CD4-positive, CD25-positive, alpha-beta regulatory T cell (primary cell): Measurements from ENCODE around the gene DMRTC1B. TPM values are rescaled to one million over a fixed set of nuclear protein-coding genes. Genes with fewer than 3 reads are reported as not detected.
"Not testable (repeated sequence)": the region's sequence is repeated elsewhere in the genome, so short reads cannot be mapped to it uniquely, and the experiment has no call there.

Experiments used
- ATAC-seq, 2 donors: fragments of 150-1000 bp; cut with Tn5 transposase; one replicate each; pipeline ENCODE4 v1.10.0; 2021; ENCODE audit warnings: low read depth in 2 of 2, moderate number of reproducible peaks in 2 of 2, moderate library complexity in 1 of 2
- DNase-seq, 3 donors: peaks; one replicate each; pipeline versions ENCODE4 v3.0.0 to v3.0.0-alpha.2; 2012 to 2022; ENCODE audit warnings: mixed read lengths in 1 of 3
- H3K27ac ChIP-seq: one replicate; pipeline ENCODE4 v1.7.0; 2013; ENCODE audit warnings: mild to moderate bottlenecking, low read length; ENCODE audit not compliant: insufficient read depth, poor library complexity, severe bottlenecking
- H3K27me3 ChIP-seq: one replicate; pipeline ENCODE4 v1.7.0; 2013; ENCODE audit warnings: low read length; ENCODE audit not compliant: control insufficient read depth, insufficient read depth
- H3K36me3 ChIP-seq: one replicate; pipeline ENCODE4 v1.7.0; 2013; ENCODE audit warnings: mild to moderate bottlenecking, low read length, moderate library complexity; ENCODE audit not compliant: control insufficient read depth, insufficient read depth
- H3K4me1 ChIP-seq: 2 replicates; pipeline ENCODE4 v1.7.0; 2013; ENCODE audit warnings: mild to moderate bottlenecking, low read length; ENCODE audit not compliant: insufficient read depth, control insufficient read depth, poor library complexity, severe bottlenecking
- H3K4me3 ChIP-seq: one replicate; pipeline ENCODE4 v1.7.0; 2013; ENCODE audit warnings: low read depth, mild to moderate bottlenecking, low read length, moderate library complexity
- H3K9me3 ChIP-seq, 2 experiments: 1 replicate in 1 of 2; 2 replicates in 1 of 2; pipeline ENCODE4 v1.7.0; 2013; ENCODE audit warnings: low read length in 2 of 2, mild to moderate bottlenecking in 1 of 2, moderate library complexity in 1 of 2; ENCODE audit not compliant: control insufficient read depth in 2 of 2
- H3K27ac Mint-ChIP-seq, 3 donors: one replicate each; pipeline ENCODE4 v1.8.0; 2020 to 2022; ENCODE audit warnings: mild to moderate bottlenecking in 3 of 3, mixed read lengths in 3 of 3, moderate library complexity in 2 of 3
- H3K27me3 Mint-ChIP-seq: one replicate; pipeline ENCODE4 v1.8.0; 2022; ENCODE audit warnings: mild to moderate bottlenecking, mixed read lengths
- H3K36me3 Mint-ChIP-seq: one replicate; pipeline ENCODE4 v1.8.0; 2020; ENCODE audit warnings: mixed read lengths
- H3K4me1 Mint-ChIP-seq, 4 donors: one replicate each; pipeline ENCODE4 v1.8.0; 2020 to 2022; ENCODE audit warnings: mixed read lengths in 4 of 4, mild to moderate bottlenecking in 1 of 4
- H3K4me3 Mint-ChIP-seq, 4 donors: one replicate each; pipeline ENCODE4 v1.8.0; 2020 to 2022; ENCODE audit warnings: mild to moderate bottlenecking in 4 of 4, mixed read lengths in 4 of 4, moderate library complexity in 3 of 4
- H3K9me3 Mint-ChIP-seq, 7 donors: one replicate each; pipeline ENCODE4 v1.8.0; 2020 to 2022; ENCODE audit warnings: mixed read lengths in 7 of 7, mild to moderate bottlenecking in 3 of 7, moderate library complexity in 2 of 7
- polyA plus RNA-seq, 4 donors: library from polyadenylated mRNA; unstranded; fragments of 300-500 nt; fragmentation: Illumina TruSeq; gene quantifications; one replicate each; pipeline ENCODE4 v1.2.3, GENCODE V29; 2021
- total RNA-seq: library from RNA; stranded (reverse); gene quantifications from one replicate; pipeline ENCODE4 v1.2.3, GENCODE V29; 2022

DMRTC1B gene, protein sequence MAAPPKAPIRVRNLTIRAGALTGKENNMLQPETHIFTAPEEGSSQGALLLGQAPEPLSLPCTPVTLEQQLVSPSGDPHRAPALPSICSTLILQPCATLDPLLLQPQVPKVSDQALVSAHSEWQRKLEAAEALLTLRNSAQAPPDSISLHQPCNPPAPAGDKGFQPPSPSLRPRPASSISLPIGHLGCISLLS
- total RNA-seq (1.3 TPM), polyA plus RNA-seq (1 to 10 TPM in 1 of 4 donors, under 1 TPM in 3; 0.31 to 1.7 (median 0.47) TPM)

DNA sequence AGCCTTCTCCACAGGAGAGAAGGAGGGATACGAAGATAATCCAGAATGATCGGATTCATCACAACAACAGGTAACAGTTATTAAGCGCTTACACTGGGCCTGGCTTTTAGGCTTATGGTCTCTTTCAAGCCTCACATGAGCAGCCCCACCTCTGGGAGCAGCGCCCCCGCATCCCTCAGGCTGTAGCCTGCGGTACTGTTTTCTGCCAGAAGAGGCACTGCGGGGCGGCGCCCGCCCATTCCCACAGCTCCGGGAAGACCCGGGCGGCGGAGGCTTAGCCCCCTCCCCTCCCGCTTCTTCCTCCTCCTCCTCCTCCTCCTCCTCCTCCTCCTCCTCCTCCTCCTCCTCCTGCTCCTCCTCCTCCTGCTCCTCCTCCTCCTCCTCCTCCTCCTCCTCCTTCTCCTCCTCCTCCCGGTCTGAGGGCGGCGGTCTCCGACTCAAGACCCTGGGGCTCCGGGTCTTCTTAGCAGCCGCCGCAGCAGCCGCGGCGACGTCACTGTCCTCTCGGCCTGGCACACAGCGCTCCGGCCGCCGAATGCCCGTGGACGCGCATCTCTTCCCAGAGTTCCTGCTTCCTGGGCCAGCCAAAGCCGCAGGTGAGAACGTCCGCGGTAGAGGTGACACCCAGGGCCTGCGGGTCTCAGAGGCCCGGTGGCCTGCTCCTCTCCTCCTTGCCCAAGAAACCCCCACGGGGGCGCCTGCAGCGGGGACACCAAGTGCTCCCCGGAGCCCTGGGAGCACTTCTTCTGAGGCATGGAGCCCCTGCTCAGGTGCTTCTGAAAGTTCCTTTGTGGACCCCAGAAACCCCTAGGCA lies at the start of gene DMRTC1B:
Gene DMRTC1B, plus strand, starts transcription at position 238 of the 814 bp plus-strand sequence. CDS start 68,246 bp downstream, outside the sequence.
- H3K27me3 Mint-ChIP-seq, H3K9me3 Mint-ChIP-seq, H3K27ac Mint-ChIP-seq: not testable (repeated sequence)

DNA sequence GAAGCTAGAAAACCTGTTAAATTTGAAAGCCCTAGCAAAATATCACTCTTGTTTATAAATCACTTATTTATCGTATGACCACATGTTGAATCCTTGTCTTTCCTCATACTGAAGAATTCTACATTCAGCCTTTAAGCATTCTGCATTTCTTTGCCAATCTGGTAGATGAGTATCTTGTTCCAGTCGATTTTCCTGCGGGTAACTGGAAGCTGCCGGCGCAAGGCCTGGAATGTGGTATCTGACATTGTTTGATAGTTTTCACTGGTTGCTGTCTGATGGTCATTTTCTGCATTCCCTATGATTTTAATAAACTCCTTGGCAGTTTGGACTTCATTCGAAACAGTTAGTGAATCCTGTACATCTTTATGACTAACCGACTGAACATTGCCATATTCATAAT lies 48.8 kb upstream of the DMRTC1B start:
- H3K27ac ChIP-seq = no peak overlapping the region
- no peak for DNase-seq
- Mint-ChIP-seq H3K4me1 (no peaks in the 10 kb centered on the region), H3K4me3 (no peak overlapping the region), H3K9me3 (no peaks in the 10 kb centered on the region), H3K36me3 (no peaks in the 10 kb centered on the region), H3K27ac (no peak overlapping the region), H3K27me3 (peaks cover 6% of the 10 kb centered on the region)
- peaks cover 3% of the 10 kb centered on the region for H3K27me3 ChIP-seq
- no peaks in the 10 kb centered on the region for H3K4me1 ChIP-seq
- ATAC-seq = no peak
- H3K36me3 ChIP-seq = no peaks in the 10 kb centered on the region
- no peaks in the 10 kb centered on the region for H3K9me3 ChIP-seq
- no peak overlapping the region for H3K4me3 ChIP-seq

More for the DNA sequence above, at the start of gene DMRTC1B:
- H3K27ac ChIP-seq, H3K4me1 Mint-ChIP-seq, H3K36me3 Mint-ChIP-seq, H3K9me3 ChIP-seq, H3K4me1 ChIP-seq, DNase-seq, H3K4me3 Mint-ChIP-seq, H3K36me3 ChIP-seq, H3K4me3 ChIP-seq, H3K27me3 ChIP-seq: not testable (repeated sequence)
- peak; percentile 73 to 75 for ATAC-seq

GRCh38 chrX:72733636-72734035 lies 43.1 kb upstream of the DMRTC1B start:
- H3K9me3 ChIP-seq, DNase-seq, H3K4me1 Mint-ChIP-seq, H3K27ac Mint-ChIP-seq, H3K4me3 ChIP-seq, H3K4me3 Mint-ChIP-seq, H3K4me1 ChIP-seq, H3K36me3 Mint-ChIP-seq, H3K27me3 ChIP-seq, H3K27ac ChIP-seq, H3K36me3 ChIP-seq, ATAC-seq, H3K9me3 Mint-ChIP-seq: not testable (repeated sequence)
- H3K27me3 Mint-ChIP-seq = peaks cover 21% of the 10 kb centered on the region

DNA sequence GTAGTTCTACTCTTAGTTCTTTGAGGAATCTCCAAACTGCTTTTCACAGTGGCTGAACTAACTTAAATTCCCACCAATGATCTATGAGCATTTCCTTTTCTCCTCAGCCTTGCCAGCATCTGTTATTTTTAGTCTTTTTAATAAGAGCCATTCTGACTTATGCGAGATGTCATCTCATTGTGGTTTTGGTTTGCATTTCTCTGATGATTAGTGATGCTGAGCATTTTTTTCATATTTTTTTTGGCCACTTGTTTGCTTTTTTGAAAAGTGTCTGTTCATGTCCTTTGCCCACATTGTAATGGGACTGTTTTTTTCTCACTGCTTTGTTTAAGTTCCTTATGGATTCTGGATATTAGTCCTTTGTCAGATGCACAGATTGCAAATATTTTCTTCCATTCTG lies 41.1 kb upstream of the DMRTC1B start:
- no peaks in the 10 kb centered on the region for H3K4me1 Mint-ChIP-seq

DNA sequence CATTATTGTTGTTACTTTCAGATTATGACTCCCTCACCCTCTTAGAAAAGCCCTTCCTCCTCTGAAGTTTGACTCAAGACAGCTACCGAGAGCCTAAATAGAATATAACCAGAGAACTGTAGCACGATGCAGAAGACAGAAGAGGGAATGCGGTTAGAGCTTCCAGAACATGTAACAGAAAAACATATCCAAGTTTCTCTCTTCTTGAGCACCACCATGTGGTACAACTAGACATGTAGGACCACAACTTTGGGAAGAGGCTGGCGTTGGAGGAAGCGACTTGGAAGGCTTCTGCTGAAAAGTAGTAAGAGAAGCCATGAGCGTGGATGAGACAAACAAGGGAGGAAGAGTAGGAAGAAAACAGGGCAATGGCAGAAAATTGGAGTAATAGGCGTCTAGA lies 31.1 kb upstream of the DMRTC1B start:
- H3K4me1 ChIP-seq, ATAC-seq, H3K27ac ChIP-seq, H3K27me3 ChIP-seq, H3K27me3 Mint-ChIP-seq, H3K9me3 Mint-ChIP-seq, H3K27ac Mint-ChIP-seq, DNase-seq, H3K36me3 ChIP-seq, H3K4me3 Mint-ChIP-seq, H3K36me3 Mint-ChIP-seq, H3K4me1 Mint-ChIP-seq, H3K4me3 ChIP-seq, H3K9me3 ChIP-seq: not testable (repeated sequence)

More for the DNA sequence above, 41.1 kb upstream of the DMRTC1B start:
- Histone ChIP-seq H3K9me3 (no peaks in the 10 kb centered on the region), H3K4me1 (no peaks in the 10 kb centered on the region), H3K27ac (no peak overlapping the region), H3K27me3 (peaks cover 3% of the 10 kb centered on the region), H3K36me3 (no peaks in the 10 kb centered on the region), H3K4me3 (no peak overlapping the region)
- Mint-ChIP-seq H3K4me3 (no peak overlapping the region), H3K9me3 (peaks cover 0 to 2% (median 0%) of the 10 kb centered on the region in 7 donors), H3K36me3 (no peaks in the 10 kb centered on the region), H3K27me3 (peaks cover 21% of the 10 kb centered on the region), H3K27ac (no peak overlapping the region)
- ATAC-seq (no peak), DNase-seq (no peak)

DNA sequence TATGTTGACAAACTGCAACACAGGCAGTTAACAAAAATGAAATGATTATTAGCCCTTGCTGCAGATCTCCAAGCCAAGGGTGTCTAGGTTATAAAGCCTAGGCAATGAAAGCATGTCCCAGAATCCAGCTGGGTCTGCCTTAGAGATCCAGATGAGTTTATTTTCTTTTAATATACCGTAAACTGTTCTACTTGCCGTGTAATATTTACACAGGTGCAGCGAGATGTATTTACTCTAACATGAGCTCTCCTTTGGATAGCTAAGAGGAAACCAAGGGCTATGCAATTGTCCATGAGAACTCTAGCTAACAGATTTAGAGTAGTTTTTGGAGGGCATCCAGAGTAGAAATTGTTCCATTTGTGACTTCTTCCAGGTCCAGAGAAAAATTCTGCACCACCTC lies 28.1 kb upstream of the DMRTC1B start:
- H3K9me3 ChIP-seq, H3K4me3 Mint-ChIP-seq, DNase-seq, H3K27ac Mint-ChIP-seq, H3K9me3 Mint-ChIP-seq, H3K4me1 ChIP-seq, H3K4me1 Mint-ChIP-seq, H3K27ac ChIP-seq, H3K27me3 ChIP-seq, ATAC-seq, H3K4me3 ChIP-seq, H3K36me3 ChIP-seq, H3K36me3 Mint-ChIP-seq, H3K27me3 Mint-ChIP-seq: not testable (repeated sequence)

- H3K4me1 ChIP-seq, H3K27me3 ChIP-seq, H3K27ac ChIP-seq, H3K4me3 ChIP-seq, ATAC-seq, H3K9me3 Mint-ChIP-seq, H3K4me3 Mint-ChIP-seq, H3K27ac Mint-ChIP-seq, H3K36me3 Mint-ChIP-seq, H3K4me1 Mint-ChIP-seq, H3K9me3 ChIP-seq, H3K27me3 Mint-ChIP-seq, DNase-seq, H3K36me3 ChIP-seq: not testable (repeated sequence)
These were observed 16.2 kb upstream of the DMRTC1B start for GRCh38 chrX:72760454-72760853.

DNA sequence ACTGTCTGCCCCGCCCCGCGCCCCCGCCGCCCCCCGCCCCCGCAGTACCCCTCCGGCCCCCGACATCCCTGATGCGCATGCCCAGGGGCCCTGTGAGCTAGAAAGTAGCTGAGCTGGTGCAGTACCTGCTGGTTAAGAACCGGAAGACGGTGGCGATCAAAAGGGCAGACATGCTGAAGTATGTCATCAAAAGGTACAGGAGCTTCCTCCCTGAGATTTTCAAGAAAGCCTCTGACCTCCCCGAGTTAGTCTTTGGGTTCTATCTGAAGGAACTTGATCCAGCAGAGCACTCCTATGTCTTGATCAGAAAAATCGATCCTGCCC lies 739 bp downstream of the DMRTC1B start:
- not testable (repeated sequence) for H3K36me3 ChIP-seq, H3K4me3 Mint-ChIP-seq, H3K4me1 Mint-ChIP-seq, H3K27me3 ChIP-seq, H3K27ac ChIP-seq, DNase-seq, H3K27me3 Mint-ChIP-seq, H3K36me3 Mint-ChIP-seq, H3K9me3 Mint-ChIP-seq, H3K4me3 ChIP-seq, H3K9me3 ChIP-seq, H3K4me1 ChIP-seq, H3K27ac Mint-ChIP-seq
- peak; percentile 80 to 87 for ATAC-seq
